Loucy (cell line): ENCODE results near the gene RBP4.

Source experiments
- H2AFZ ChIP-seq: fragments of 200-600 bp; sonication (generic); 2 replicates; pipeline ENCODE4 v1.6.0; 2016; ENCODE audit warnings: antibody characterized with exemption, mild to moderate bottlenecking, low read length, moderate library complexity
- H3F3A ChIP-seq: fragments of 200-600 bp; 2 replicates; pipeline ENCODE4 v1.6.0; 2016; ENCODE audit warnings: antibody characterized with exemption, low read depth, mild to moderate bottlenecking
- H3K27me3 ChIP-seq: fragments of 200-600 bp; sonication (generic); 2 replicates; pipeline ENCODE4 v1.6.1; 2014; ENCODE audit warnings: low read length, mild to moderate bottlenecking; ENCODE audit not compliant: insufficient read depth, poor library complexity, severe bottlenecking
- H3K36me3 ChIP-seq: fragments of 200-600 bp; sonication (generic); 2 replicates; pipeline ENCODE4 v1.6.1; 2016; ENCODE audit warnings: low read length; ENCODE audit not compliant: insufficient read depth
- H3K4me1 ChIP-seq: fragments of 200-600 bp; sonication (generic); 2 replicates; pipeline ENCODE4 v1.5.1; 2014; ENCODE audit warnings: low read length, mild to moderate bottlenecking; ENCODE audit not compliant: insufficient read depth, poor library complexity, severe bottlenecking
- H3K4me2 ChIP-seq: fragments of 200-600 bp; sonication (generic); 2 replicates; pipeline ENCODE4 v1.6.0; 2014; ENCODE audit warnings: antibody characterized with exemption, low read length, low read depth, mild to moderate bottlenecking; ENCODE audit not compliant: poor library complexity, severe bottlenecking
- H3K4me3 ChIP-seq: fragments of 200-600 bp; sonication (generic); 2 replicates; pipeline ENCODE4 v1.5.1; 2014; ENCODE audit warnings: low read length, mild to moderate bottlenecking, mixed read lengths; ENCODE audit not compliant: poor library complexity, severe bottlenecking
- H3K79me2 ChIP-seq: fragments of 200-600 bp; sonication (generic); 2 replicates; pipeline ENCODE4 v1.6.1; 2014; ENCODE audit warnings: low read length; ENCODE audit not compliant: insufficient read depth
- H3K9ac ChIP-seq: fragments of 200-600 bp; sonication (generic); 2 replicates; pipeline ENCODE4 v1.6.0; 2014; ENCODE audit warnings: mild to moderate bottlenecking, low read depth, low read length, moderate library complexity; ENCODE audit not compliant: poor library complexity, severe bottlenecking
- H3K9me2 ChIP-seq: fragments of 200-600 bp; sonication (generic); replicated peaks from 2 replicates; pipeline ENCODE4 v1.6.1; 2016; ENCODE audit warnings: low read depth, low read length, mixed read lengths
- H3K9me3 ChIP-seq: fragments of 200-600 bp; sonication (generic); 2 replicates; pipeline ENCODE4 v1.6.1; 2014; ENCODE audit warnings: mild to moderate bottlenecking, antibody characterized with exemption, low read length, low read depth; ENCODE audit not compliant: insufficient read depth
- H4K20me1 ChIP-seq: fragments of 200-600 bp; sonication (generic); 2 replicates; pipeline ENCODE4 v1.6.0; 2014; ENCODE audit warnings: antibody characterized with exemption, low read length, mild to moderate bottlenecking; ENCODE audit not compliant: insufficient read depth, poor library complexity, severe bottlenecking
- EZH2phosphoT487 ChIP-seq: fragments of 200-600 bp; IDR thresholded peaks from 2 replicates; pipeline ENCODE4 v1.6.1; 2018; ENCODE audit warnings: antibody characterized with exemption, mild to moderate bottlenecking, moderate library complexity, borderline replicate concordance
- TF ChIP-seq, protein P1 (sequence below): fragments of 200-600 bp; sonication (generic); conservative IDR thresholded peaks from 2 replicates; pipeline ENCODE4 v1.5.1; 2014; ENCODE audit warnings: mild to moderate bottlenecking, antibody characterized with exemption, low read length

Gene RBP4

DNA sequence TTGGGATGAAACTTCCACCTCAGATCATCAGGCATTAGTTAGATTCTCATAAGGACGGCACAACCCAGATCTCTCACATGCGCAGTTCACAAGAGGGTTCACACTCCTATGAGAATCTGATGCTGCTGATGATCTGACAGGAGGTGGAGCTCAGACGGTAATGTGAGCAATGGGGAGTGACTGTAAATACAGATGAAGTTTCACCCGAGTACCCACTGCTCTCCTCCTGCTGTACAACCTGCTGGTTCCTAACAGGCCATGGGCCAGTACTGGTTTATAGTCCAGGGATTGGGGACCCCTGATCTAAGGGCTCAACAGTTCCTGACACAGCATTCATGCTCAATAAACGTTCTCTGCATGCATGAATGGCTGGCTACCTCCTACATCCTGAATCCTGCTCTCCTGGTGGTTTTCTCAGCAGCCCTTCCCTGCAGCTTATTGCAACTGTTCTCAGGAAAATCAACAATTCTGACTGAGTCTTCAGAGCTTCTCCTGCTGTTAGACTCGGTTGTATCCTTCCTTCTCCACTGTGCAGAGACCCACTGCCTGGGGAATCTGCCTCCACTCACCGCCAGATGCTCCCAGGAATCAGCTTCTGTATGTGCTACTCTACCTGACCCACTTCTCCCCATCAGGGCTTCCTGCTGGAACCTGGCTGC lies 28.7 kb upstream of the RBP4 start:
- Histone ChIP-seq H3K27me3 (no peaks in the 10 kb centered on the region), H3K9me3 (no peaks in the 10 kb centered on the region), H3K79me2 (no peaks in the 10 kb centered on the region), H3K4me3 (no peak overlapping the region), H3K4me1 (no peaks in the 10 kb centered on the region), H3K36me3 (no peaks in the 10 kb centered on the region), H3F3A (no peaks in the 10 kb centered on the region), H3K9ac (no peak overlapping the region), H3K9me2 (no peaks in the 10 kb centered on the region), H3K4me2 (no peak overlapping the region), H2AFZ (no peak overlapping the region), H4K20me1 (no peaks in the 10 kb centered on the region)
- TF ChIP-seq EZH2phosphoT487 = no peak
- TF ChIP-seq, protein P1, sequence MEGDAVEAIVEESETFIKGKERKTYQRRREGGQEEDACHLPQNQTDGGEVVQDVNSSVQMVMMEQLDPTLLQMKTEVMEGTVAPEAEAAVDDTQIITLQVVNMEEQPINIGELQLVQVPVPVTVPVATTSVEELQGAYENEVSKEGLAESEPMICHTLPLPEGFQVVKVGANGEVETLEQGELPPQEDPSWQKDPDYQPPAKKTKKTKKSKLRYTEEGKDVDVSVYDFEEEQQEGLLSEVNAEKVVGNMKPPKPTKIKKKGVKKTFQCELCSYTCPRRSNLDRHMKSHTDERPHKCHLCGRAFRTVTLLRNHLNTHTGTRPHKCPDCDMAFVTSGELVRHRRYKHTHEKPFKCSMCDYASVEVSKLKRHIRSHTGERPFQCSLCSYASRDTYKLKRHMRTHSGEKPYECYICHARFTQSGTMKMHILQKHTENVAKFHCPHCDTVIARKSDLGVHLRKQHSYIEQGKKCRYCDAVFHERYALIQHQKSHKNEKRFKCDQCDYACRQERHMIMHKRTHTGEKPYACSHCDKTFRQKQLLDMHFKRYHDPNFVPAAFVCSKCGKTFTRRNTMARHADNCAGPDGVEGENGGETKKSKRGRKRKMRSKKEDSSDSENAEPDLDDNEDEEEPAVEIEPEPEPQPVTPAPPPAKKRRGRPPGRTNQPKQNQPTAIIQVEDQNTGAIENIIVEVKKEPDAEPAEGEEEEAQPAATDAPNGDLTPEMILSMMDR = no peak

DNA sequence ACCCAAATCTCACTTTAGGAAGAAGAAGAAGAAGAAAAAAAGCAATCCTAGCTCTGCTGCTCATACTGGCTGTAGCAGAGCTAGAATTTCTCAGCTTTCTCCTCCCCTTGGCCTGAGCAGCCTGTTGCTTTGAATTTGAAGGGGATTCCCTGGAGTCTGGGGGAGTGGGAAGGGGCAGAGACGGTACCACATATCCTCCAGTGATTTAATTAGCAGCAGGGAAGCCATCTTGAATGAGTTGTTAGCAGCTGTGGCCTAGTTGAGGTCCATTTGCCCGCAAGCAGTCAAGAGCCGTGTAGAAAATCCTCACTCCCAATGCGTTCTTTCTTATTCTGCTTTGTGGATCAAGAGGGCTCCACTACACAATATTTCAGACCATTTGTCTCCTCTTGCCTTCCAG lies 27.8 kb upstream of the RBP4 start:
- H2AFZ ChIP-seq = no peak overlapping the region
- H3F3A ChIP-seq = no peaks in the 10 kb centered on the region
- no peak overlapping the region for H3K9ac ChIP-seq
- no peak for TF ChIP-seq EZH2phosphoT487
- TF ChIP-seq, protein P1 = no peak
- H3K4me2 ChIP-seq = no peak overlapping the region
- no peaks in the 10 kb centered on the region for H3K27me3 ChIP-seq
- H4K20me1 ChIP-seq = no peaks in the 10 kb centered on the region
- no peaks in the 10 kb centered on the region for H3K9me3 ChIP-seq
- H3K79me2 ChIP-seq = no peaks in the 10 kb centered on the region
- no peaks in the 10 kb centered on the region for H3K4me1 ChIP-seq
- no peaks in the 10 kb centered on the region for H3K36me3 ChIP-seq
- no peak overlapping the region for H3K4me3 ChIP-seq
- H3K9me2 ChIP-seq = no peaks in the 10 kb centered on the region

DNA sequence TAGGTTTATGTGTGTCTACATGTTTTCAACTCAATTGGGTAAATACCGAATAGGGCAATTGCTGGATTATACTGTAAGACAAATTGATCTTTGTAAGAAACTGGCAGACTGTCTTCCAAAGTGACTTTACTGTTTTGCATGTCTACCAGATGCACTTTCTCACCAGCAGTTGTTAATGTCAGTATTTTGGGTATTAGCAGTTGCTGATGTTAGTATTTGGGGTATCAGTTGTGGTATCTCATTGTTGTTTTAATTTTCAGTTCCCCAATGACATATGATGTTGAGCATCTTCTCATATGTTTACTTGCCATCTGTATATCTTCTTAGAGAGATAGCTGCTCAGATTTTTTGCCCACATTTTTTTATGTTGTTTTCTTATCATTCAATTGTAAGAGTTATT lies 21.9 kb upstream of the RBP4 start:
- H2AFZ ChIP-seq = no peak overlapping the region
- H4K20me1 ChIP-seq = no peaks in the 10 kb centered on the region
- no peaks in the 10 kb centered on the region for H3K4me1 ChIP-seq
- no peaks in the 10 kb centered on the region for H3K79me2 ChIP-seq
- H3K9ac ChIP-seq = no peak overlapping the region
- no peak overlapping the region for H3K4me3 ChIP-seq
- no peaks in the 10 kb centered on the region for H3F3A ChIP-seq
- no peaks in the 10 kb centered on the region for H3K36me3 ChIP-seq
- H3K9me3 ChIP-seq = no peaks in the 10 kb centered on the region
- H3K4me2 ChIP-seq = no peak overlapping the region
- no peaks in the 10 kb centered on the region for H3K27me3 ChIP-seq
- TF ChIP-seq, protein P1 = no peak
- TF ChIP-seq EZH2phosphoT487 = no peak
- H3K9me2 ChIP-seq = no peaks in the 10 kb centered on the region
